Measurements from ENCODE around the gene SLC22A7. TPM values are rescaled to one million over a fixed set of nuclear protein-coding genes. Genes with fewer than 3 reads are reported as not detected.
"Not testable (repeated sequence)": the region's sequence is repeated elsewhere in the genome, so short reads cannot be mapped to it uniquely, and the experiment has no call there.

The SLC22A7 gene
- total and polyA plus RNA-seq, 2 experiments from 2014 or later = 0.31 TPM; not detected in 1

- Mint-ChIP-seq H3K4me1 (no peaks in the 10 kb centered on the region), H3K36me3 (ENCODE audit: low read depth) (peaks cover 6% of the 10 kb centered on the region; the same call in 2 of the 3 replicates), H3K27ac (no peak overlapping the region), H3K4me3 (no peak overlapping the region), H3K27me3 (ENCODE audit: insufficient read depth, low read depth, poor library complexity) (no peaks in the 10 kb centered on the region), H3K9me3 (no peaks in the 10 kb centered on the region)
- Histone ChIP-seq H3K27ac (ENCODE audit: low read depth) (no peak overlapping the region), H3K79me2 (replicated peaks; ENCODE audit: insufficient read depth) (no peaks in the 10 kb centered on the region), H4K20me1 (replicated peaks; ENCODE audit: insufficient read depth) (no peaks in the 10 kb centered on the region), H3K27me3 (ENCODE audit: insufficient read depth) (no peaks in the 10 kb centered on the region), H3K4me3 (no peak overlapping the region), H3F3A (replicated peaks; ENCODE audit: low read depth) (no peaks in the 10 kb centered on the region), H3K36me3 (ENCODE audit: insufficient read depth) (0 out of 2 replicates have a peak, but pooled peaks cover 10% of the 10 kb centered on the region), H3K4me1 (ENCODE audit: insufficient read depth) (no peaks in the 10 kb centered on the region), H2AFZ (no peak overlapping the region), H3K9me2 (ENCODE audit: insufficient read depth) (no peaks in the 10 kb centered on the region), H3K4me2 (no peak overlapping the region)
- TF ChIP-seq CREB1 (CRISPR knock-in tag; IDR thresholded peaks at IDR 0.05; ENCODE audit: low read depth) (no peak), POLR2AphosphoS5 (IDR thresholded peaks at IDR 0.05; ENCODE audit: low read depth) (no peak), ZNF331 (CRISPR knock-in tag; IDR thresholded peaks at IDR 0.05; ENCODE audit: low read depth) (no peak), EZH2phosphoT487 (IDR thresholded peaks at IDR 0.05; ENCODE audit: unreplicated experiment) (no peak), EZH2 (IDR thresholded peaks at IDR 0.05; ENCODE audit: low read depth, unreplicated experiment) (no peak), CTCF (conservative IDR thresholded peaks at IDR 0.05; ENCODE audit: low read depth in 2 of 2) (no peak), ZNF114 (CRISPR knock-in tag; IDR thresholded peaks at IDR 0.05) (no peak)
- ATAC-seq = no peak
- DNase-seq (ENCODE audit: low spot score) = no peak
Observed at GRCh38 chr6:43347021-43347420, 49.0 kb downstream of the SLC22A7 start.

- Mint-ChIP-seq H3K9me3 (no peaks in the 10 kb centered on the region), H3K4me1 (no peaks in the 10 kb centered on the region), H3K27me3 (ENCODE audit: insufficient read depth, low read depth, poor library complexity) (no peaks in the 10 kb centered on the region), H3K4me3 (no peak overlapping the region), H3K27ac (no peak overlapping the region), H3K36me3 (ENCODE audit: low read depth) (peaks cover 4% of the 10 kb centered on the region; the same call in 2 of the 3 replicates)
- DNase-seq (ENCODE audit: low spot score) (no peak), ATAC-seq (no peak)
- H3K4me2 ChIP-seq = no peak overlapping the region
- no peak overlapping the region for H3K27ac ChIP-seq (ENCODE audit: low read depth)
- H3K27me3 ChIP-seq (ENCODE audit: insufficient read depth) = no peaks in the 10 kb centered on the region
- H2AFZ ChIP-seq = no peak overlapping the region
- 0 out of 2 replicates have a peak, but pooled peaks cover 10% of the 10 kb centered on the region for H3K36me3 ChIP-seq (ENCODE audit: insufficient read depth)
- H4K20me1 ChIP-seq (replicated peaks; ENCODE audit: insufficient read depth) = no peaks in the 10 kb centered on the region
- no peaks in the 10 kb centered on the region for H3F3A ChIP-seq (replicated peaks; ENCODE audit: low read depth)
- no peaks in the 10 kb centered on the region for H3K79me2 ChIP-seq (replicated peaks; ENCODE audit: insufficient read depth)
- no peaks in the 10 kb centered on the region for H3K9me2 ChIP-seq (ENCODE audit: insufficient read depth)
- H3K4me1 ChIP-seq (ENCODE audit: insufficient read depth) = no peaks in the 10 kb centered on the region
- TF ChIP-seq NANOG (IDR thresholded peaks at IDR 0.05; ENCODE audit: borderline replicate concordance) (no peak), STAT1 (IDR thresholded peaks at IDR 0.05; ENCODE audit: unreplicated experiment) (no peak), ZNF114 (CRISPR knock-in tag; IDR thresholded peaks at IDR 0.05) (no peak), JUNB (IDR thresholded peaks at IDR 0.05; ENCODE audit: unreplicated experiment) (no peak), CTCF (conservative IDR thresholded peaks at IDR 0.05; ENCODE audit: low read depth in 2 of 2) (no peak)
- H3K4me3 ChIP-seq = no peak overlapping the region
Observed at GRCh38 chr6:43347444-43347843, 49.4 kb downstream of the SLC22A7 start.

- DNase-seq (ENCODE audit: low spot score); H3K27ac Mint-ChIP-seq; H4K20me1 ChIP-seq (replicated peaks; ENCODE audit: insufficient read depth); H3F3A ChIP-seq (replicated peaks; ENCODE audit: low read depth); H3K27me3 Mint-ChIP-seq (ENCODE audit: insufficient read depth, low read depth, poor library complexity); H3K27ac ChIP-seq (ENCODE audit: low read depth); ATAC-seq; H3K4me3 ChIP-seq; H2AFZ ChIP-seq; H3K9me2 ChIP-seq (ENCODE audit: insufficient read depth); H3K9me3 Mint-ChIP-seq; H3K4me3 Mint-ChIP-seq; H3K4me1 ChIP-seq (ENCODE audit: insufficient read depth); H3K27me3 ChIP-seq (ENCODE audit: insufficient read depth); H3K4me2 ChIP-seq; H3K79me2 ChIP-seq (replicated peaks; ENCODE audit: insufficient read depth); H3K36me3 ChIP-seq (ENCODE audit: insufficient read depth): not testable (repeated sequence)
- H3K4me1 Mint-ChIP-seq = peaks cover 11% of the 10 kb centered on the region
- peaks cover 20% of the 10 kb centered on the region for H3K36me3 Mint-ChIP-seq (ENCODE audit: low read depth)
Observed at GRCh38 chr6:43351951-43352350, 53.9 kb downstream of the SLC22A7 start.
